Measurements from ENCODE around the gene KIF18B.

Gene KIF18B

DNA sequence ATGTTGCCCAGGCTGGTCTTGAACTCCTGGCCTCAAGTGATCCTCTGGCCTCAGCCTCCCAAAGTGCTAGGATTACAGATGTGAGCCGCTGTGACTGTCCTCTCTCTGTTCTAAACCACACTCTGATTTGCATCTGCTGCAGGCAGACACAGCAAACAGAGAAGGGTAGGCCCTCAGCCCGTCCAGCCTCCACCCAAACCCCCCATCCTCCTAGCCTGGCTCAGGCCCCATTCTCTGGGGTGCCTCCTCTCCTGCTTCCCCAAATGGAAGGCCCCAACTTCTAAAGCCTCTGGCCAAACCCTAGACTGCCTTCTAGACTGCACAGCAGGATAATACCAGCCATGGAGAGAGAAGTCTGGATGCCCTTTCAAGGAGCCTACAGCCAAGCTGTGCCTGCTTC, 28.2 kb downstream of the KIF18B start:
- H3K4me1 ChIP-seq (ENCODE audit: control insufficient read depth in 5 of 5, insufficient read depth in 5 of 5, low read length in 5 of 5) = peaks cover 0 to 40% (median 24%) of the 10 kb centered on the region in 5 donors
- no peaks in the 10 kb centered on the region for H3K27me3 ChIP-seq (ENCODE audit: control insufficient read depth in 5 of 5, insufficient read depth in 4 of 5, low read length in 5 of 5)
- H3K27ac ChIP-seq (ENCODE audit: low read depth, low read length) = peak overlapping the region; percentile 10
- no peaks in the 10 kb centered on the region for H3K36me3 ChIP-seq (ENCODE audit: control insufficient read depth in 5 of 5, insufficient read depth in 5 of 5, low read length in 5 of 5)
- no peak overlapping the region for H3K4me3 ChIP-seq (ENCODE audit: low read depth in 1 of 5, low read length in 5 of 5)
- no peak overlapping the region for H3K9ac ChIP-seq (ENCODE audit: low read length in 5 of 5)
- H3K9me3 ChIP-seq (ENCODE audit: control insufficient read depth in 5 of 5, low read length in 5 of 5) = no peaks in the 10 kb centered on the region

DNA sequence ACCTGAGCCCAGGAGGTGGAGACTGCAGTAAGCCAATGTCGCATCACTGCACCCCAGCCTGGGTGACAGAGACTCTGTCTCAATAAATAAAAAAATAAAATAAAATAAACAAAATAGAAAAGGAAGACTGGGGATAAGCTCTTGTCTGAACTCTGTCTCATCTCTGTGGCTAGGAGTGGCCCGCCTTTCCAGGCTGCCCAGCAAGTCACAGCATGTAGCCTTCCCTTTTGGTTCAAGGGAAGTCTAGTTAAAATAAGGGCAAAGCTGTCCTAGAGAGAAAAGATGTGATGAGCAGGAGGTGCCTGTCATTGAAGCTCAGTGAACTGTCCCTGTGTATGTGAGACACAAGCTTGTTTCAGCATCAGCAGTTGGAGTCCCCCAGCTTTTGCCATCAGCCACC, 29.6 kb downstream of the KIF18B start:
- Histone ChIP-seq H3K27me3 (ENCODE audit: control insufficient read depth in 5 of 5, insufficient read depth in 4 of 5, low read length in 5 of 5) (peaks cover 0 to 6% (median 0%) of the 10 kb centered on the region in 5 donors), H3K27ac (ENCODE audit: low read depth, low read length) (no peak overlapping the region), H3K9me3 (ENCODE audit: control insufficient read depth in 5 of 5, low read length in 5 of 5) (no peaks in the 10 kb centered on the region), H3K4me1 (ENCODE audit: control insufficient read depth in 5 of 5, insufficient read depth in 5 of 5, low read length in 5 of 5) (peaks cover 0 to 40% (median 24%) of the 10 kb centered on the region in 5 donors), H3K36me3 (ENCODE audit: control insufficient read depth in 5 of 5, insufficient read depth in 5 of 5, low read length in 5 of 5) (no peaks in the 10 kb centered on the region), H3K9ac (ENCODE audit: low read length in 5 of 5) (no peak overlapping the region), H3K4me3 (ENCODE audit: low read depth in 1 of 5, low read length in 5 of 5) (no peak overlapping the region)

GRCh38 chr17:44917456-44917855, 30.1 kb downstream of the KIF18B start:
- Histone ChIP-seq H3K9me3 (ENCODE audit: control insufficient read depth in 5 of 5, low read length in 5 of 5) (no peaks in the 10 kb centered on the region), H3K27me3 (ENCODE audit: control insufficient read depth in 5 of 5, insufficient read depth in 4 of 5, low read length in 5 of 5) (peaks cover 0 to 7% (median 4%) of the 10 kb centered on the region in 5 donors), H3K4me1 (ENCODE audit: control insufficient read depth in 5 of 5, insufficient read depth in 5 of 5, low read length in 5 of 5) (peaks cover 0 to 40% (median 24%) of the 10 kb centered on the region in 5 donors), H3K36me3 (ENCODE audit: control insufficient read depth in 5 of 5, insufficient read depth in 5 of 5, low read length in 5 of 5) (no peaks in the 10 kb centered on the region), H3K4me3 (ENCODE audit: low read depth in 1 of 5, low read length in 5 of 5) (no peak overlapping the region), H3K9ac (ENCODE audit: low read length in 5 of 5) (no peak overlapping the region), H3K27ac (ENCODE audit: low read depth, low read length) (no peak overlapping the region)

- Histone ChIP-seq H3K9ac (ENCODE audit: low read length in 5 of 5) (peak overlapping the region in 1 of 5 donors; percentile 65), H3K36me3 (ENCODE audit: control insufficient read depth in 5 of 5, insufficient read depth in 5 of 5, low read length in 5 of 5) (no peaks in the 10 kb centered on the region), H3K27me3 (ENCODE audit: control insufficient read depth in 5 of 5, insufficient read depth in 4 of 5, low read length in 5 of 5) (peaks cover 0 to 9% (median 4%) of the 10 kb centered on the region in 5 donors), H3K4me3 (ENCODE audit: low read depth in 1 of 5, low read length in 5 of 5) (no peak overlapping the region), H3K27ac (ENCODE audit: low read depth, low read length) (peak overlapping the region; percentile 44), H3K9me3 (ENCODE audit: control insufficient read depth in 5 of 5, low read length in 5 of 5) (no peaks in the 10 kb centered on the region), H3K4me1 (ENCODE audit: control insufficient read depth in 5 of 5, insufficient read depth in 5 of 5, low read length in 5 of 5) (peaks cover 0 to 40% (median 25%) of the 10 kb centered on the region in 5 donors)
Measured at GRCh38 chr17:44916781-44917241, 30.8 kb downstream of the KIF18B start.

DNA sequence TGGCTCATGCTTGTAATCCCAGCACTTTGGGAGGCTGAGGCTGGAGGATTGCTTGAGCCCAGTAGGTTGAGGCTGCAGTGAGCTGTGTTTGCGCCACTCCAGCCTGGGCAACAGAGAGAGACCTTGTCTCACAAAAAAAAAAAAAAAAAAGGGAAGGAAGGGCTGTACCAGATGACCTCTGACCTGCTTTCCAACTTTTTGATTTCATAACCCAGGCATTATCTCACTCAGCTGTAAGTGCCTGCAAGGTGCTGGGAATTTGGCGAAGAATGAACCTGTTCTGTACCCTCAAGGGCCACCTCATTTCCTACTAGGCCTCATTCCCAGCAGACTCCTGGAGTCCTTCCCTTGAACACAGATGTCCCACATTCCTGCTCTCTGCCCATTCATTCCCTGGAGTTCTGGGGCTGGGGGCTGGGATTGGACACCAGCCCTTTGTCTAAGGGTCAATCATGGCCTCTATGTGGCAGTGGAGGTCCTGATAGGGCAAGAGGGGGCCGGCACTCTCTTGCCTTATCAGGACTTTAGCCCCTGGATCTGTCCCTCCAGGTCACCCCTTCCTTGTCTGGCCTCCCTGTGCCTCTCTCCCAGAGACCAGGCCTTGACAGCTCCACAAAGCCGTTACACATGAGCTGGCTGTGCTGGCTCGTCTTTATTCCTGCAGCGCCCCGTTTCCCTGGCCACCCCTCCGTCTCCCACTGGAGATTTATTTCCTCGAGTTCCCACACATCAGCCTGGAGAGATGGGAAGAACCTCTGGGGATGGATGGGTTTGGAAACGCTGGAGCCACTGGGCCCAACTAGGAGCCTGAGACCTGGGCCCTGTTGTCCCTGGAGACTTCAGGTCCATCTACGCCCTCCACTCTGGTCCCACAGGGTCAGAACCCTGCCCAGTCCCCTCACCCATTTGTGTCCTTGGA, 31.5 kb downstream of the KIF18B start:
- H3K9ac ChIP-seq (ENCODE audit: low read length in 5 of 5) = peak overlapping the region in 3 of 5 donors; percentile 15 to 65 (median 34)
- H3K36me3 ChIP-seq (ENCODE audit: control insufficient read depth in 5 of 5, insufficient read depth in 5 of 5, low read length in 5 of 5) = no peaks in the 10 kb centered on the region
- no peaks in the 10 kb centered on the region for H3K9me3 ChIP-seq (ENCODE audit: control insufficient read depth in 5 of 5, low read length in 5 of 5)
- no peak overlapping the region for H3K4me3 ChIP-seq (ENCODE audit: low read depth in 1 of 5, low read length in 5 of 5)
- peaks cover 0 to 16% (median 7%) of the 10 kb centered on the region in 5 donors for H3K27me3 ChIP-seq (ENCODE audit: control insufficient read depth in 5 of 5, insufficient read depth in 4 of 5, low read length in 5 of 5)
- peaks cover 0 to 42% (median 32%) of the 10 kb centered on the region in 5 donors for H3K4me1 ChIP-seq (ENCODE audit: control insufficient read depth in 5 of 5, insufficient read depth in 5 of 5, low read length in 5 of 5)
- peak overlapping the region; percentile 44 for H3K27ac ChIP-seq (ENCODE audit: low read depth, low read length)

DNA sequence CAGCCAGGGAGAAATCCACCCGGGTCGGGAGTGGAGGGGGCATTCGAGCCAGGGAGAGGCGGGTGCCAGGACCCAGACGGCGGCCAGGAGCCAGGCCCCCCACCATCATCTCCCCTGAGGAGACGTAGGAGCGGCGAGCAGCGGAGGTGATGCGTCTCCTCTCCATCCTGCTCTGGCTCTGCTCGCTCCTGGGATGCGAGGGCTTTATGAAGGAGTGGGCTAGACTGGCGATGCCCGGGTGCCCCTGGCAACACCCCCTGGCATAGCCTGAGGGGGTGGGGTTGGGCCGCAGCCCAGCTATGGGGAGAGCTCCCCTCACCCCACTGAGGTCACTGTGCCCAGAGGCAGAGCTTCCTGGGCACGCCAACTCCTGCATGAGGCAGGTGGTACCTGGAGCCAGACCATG, 32.2 kb downstream of the KIF18B start, which contains the start of gene GFAP:
Gene GFAP, minus strand, starts transcription at position 180 of the 406 bp plus-strand sequence. Its CDS starts 14 bp downstream, at position 166.
- Histone ChIP-seq H3K27ac (ENCODE audit: low read depth, low read length) (peak within 1 kb of the TSS; percentile 44), H3K27me3 (ENCODE audit: control insufficient read depth in 5 of 5, insufficient read depth in 4 of 5, low read length in 5 of 5) (peaks cover 0 to 17% (median 7%) of the 10 kb centered on the region in 5 donors), H3K4me1 (ENCODE audit: control insufficient read depth in 5 of 5, insufficient read depth in 5 of 5, low read length in 5 of 5) (peaks cover 2 to 49% (median 38%) of the 10 kb centered on the region in 5 donors), H3K9ac (ENCODE audit: low read length in 5 of 5) (peak within 1 kb of the TSS in 3 of 5 donors; percentile 15 to 65 (median 34)), H3K36me3 (ENCODE audit: control insufficient read depth in 5 of 5, insufficient read depth in 5 of 5, low read length in 5 of 5) (no peaks in the 10 kb centered on the region), H3K4me3 (ENCODE audit: low read depth in 1 of 5, low read length in 5 of 5) (no peak within 1 kb of the TSS), H3K9me3 (ENCODE audit: control insufficient read depth in 5 of 5, low read length in 5 of 5) (no peaks in the 10 kb centered on the region)

GRCh38 chr17:44914698-44915271, 32.8 kb downstream of the KIF18B start:
- Histone ChIP-seq H3K4me3 (ENCODE audit: low read depth in 1 of 5, low read length in 5 of 5) (no peak overlapping the region), H3K27me3 (ENCODE audit: control insufficient read depth in 5 of 5, insufficient read depth in 4 of 5, low read length in 5 of 5) (peaks cover 0 to 17% (median 7%) of the 10 kb centered on the region in 5 donors), H3K9me3 (ENCODE audit: control insufficient read depth in 5 of 5, low read length in 5 of 5) (no peaks in the 10 kb centered on the region), H3K4me1 (ENCODE audit: control insufficient read depth in 5 of 5, insufficient read depth in 5 of 5, low read length in 5 of 5) (peaks cover 2 to 53% (median 38%) of the 10 kb centered on the region in 5 donors), H3K9ac (ENCODE audit: low read length in 5 of 5) (no peak overlapping the region), H3K27ac (ENCODE audit: low read depth, low read length) (no peak overlapping the region), H3K36me3 (ENCODE audit: control insufficient read depth in 5 of 5, insufficient read depth in 5 of 5, low read length in 5 of 5) (no peaks in the 10 kb centered on the region)

DNA sequence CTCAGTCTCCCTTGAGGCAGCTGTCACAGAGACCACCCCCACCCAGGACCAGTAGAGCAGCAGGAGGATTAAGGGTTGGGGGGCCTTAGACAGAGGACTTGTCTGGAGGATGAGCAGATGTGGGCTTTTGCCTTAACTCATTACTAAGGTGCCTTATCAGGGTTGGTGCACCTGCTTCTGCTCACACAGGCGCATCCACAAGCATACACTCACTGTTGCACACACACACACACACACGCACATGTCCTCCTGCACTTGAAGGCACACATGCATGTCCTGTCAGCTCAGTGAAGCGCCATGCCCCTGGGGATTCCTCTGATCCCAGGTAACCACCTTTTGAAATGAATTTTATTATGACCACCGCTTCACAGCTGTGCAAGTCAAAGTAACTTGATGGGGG, 33.4 kb downstream of the KIF18B start:
- Histone ChIP-seq H3K4me1 (ENCODE audit: control insufficient read depth in 5 of 5, insufficient read depth in 5 of 5, low read length in 5 of 5) (peaks cover 2 to 51% (median 37%) of the 10 kb centered on the region in 5 donors), H3K4me3 (ENCODE audit: low read depth in 1 of 5, low read length in 5 of 5) (no peak overlapping the region), H3K9me3 (ENCODE audit: control insufficient read depth in 5 of 5, low read length in 5 of 5) (no peaks in the 10 kb centered on the region), H3K9ac (ENCODE audit: low read length in 5 of 5) (no peak overlapping the region), H3K27me3 (ENCODE audit: control insufficient read depth in 5 of 5, insufficient read depth in 4 of 5, low read length in 5 of 5) (peaks cover 0 to 17% (median 7%) of the 10 kb centered on the region in 5 donors), H3K27ac (ENCODE audit: low read depth, low read length) (no peak overlapping the region), H3K36me3 (ENCODE audit: control insufficient read depth in 5 of 5, insufficient read depth in 5 of 5, low read length in 5 of 5) (no peaks in the 10 kb centered on the region)

DNA sequence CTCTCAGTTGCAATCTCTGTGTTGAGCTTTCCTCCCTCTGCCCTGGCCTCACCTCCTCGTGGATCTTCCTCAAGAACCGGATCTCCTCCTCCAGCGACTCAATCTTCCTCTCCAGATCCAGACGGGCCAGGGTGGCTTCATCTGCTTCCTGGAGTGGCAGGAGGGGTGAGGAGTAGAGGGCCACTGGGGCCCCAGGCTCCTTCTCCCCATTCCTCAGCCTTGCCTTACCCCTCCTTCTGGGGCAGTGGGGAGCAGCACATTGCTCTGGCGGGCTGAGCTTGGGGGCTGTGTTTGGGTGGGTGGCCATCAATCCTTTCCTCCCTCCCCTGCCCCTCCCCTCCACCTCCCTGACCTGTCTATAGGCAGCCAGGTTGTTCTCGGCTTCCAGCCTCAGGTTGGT, 33.9 kb downstream of the KIF18B start:
- Histone ChIP-seq H3K9ac (ENCODE audit: low read length in 5 of 5) (no peak overlapping the region), H3K4me3 (ENCODE audit: low read depth in 1 of 5, low read length in 5 of 5) (no peak overlapping the region), H3K27ac (ENCODE audit: low read depth, low read length) (no peak overlapping the region), H3K27me3 (ENCODE audit: control insufficient read depth in 5 of 5, insufficient read depth in 4 of 5, low read length in 5 of 5) (peaks cover 0 to 17% (median 7%) of the 10 kb centered on the region in 5 donors), H3K36me3 (ENCODE audit: control insufficient read depth in 5 of 5, insufficient read depth in 5 of 5, low read length in 5 of 5) (no peaks in the 10 kb centered on the region), H3K4me1 (ENCODE audit: control insufficient read depth in 5 of 5, insufficient read depth in 5 of 5, low read length in 5 of 5) (peaks cover 2 to 51% (median 37%) of the 10 kb centered on the region in 5 donors), H3K9me3 (ENCODE audit: control insufficient read depth in 5 of 5, low read length in 5 of 5) (no peaks in the 10 kb centered on the region)

Measured in subcutaneous abdominal adipose tissue (tissue), 5 donors.